ENCODE results near the gene URI1.

- TF ChIP-seq FOXA1 (IDR thresholded peaks at IDR 0.05) (no peak), ARNT (IDR thresholded peaks at IDR 0.05) (no peak), CTBP1 (IDR thresholded peaks at IDR 0.05; ENCODE audit: borderline replicate concordance) (no peak), FOXM1 (IDR thresholded peaks at IDR 0.05; ENCODE audit: borderline replicate concordance) (no peak), ZNF384 (IDR thresholded peaks at IDR 0.05) (no peak), BHLHE40 (IDR thresholded peaks at IDR 0.05; ENCODE audit: borderline replicate concordance) (no peak), TARDBP (IDR thresholded peaks at IDR 0.05) (no peak), SP1 (IDR thresholded peaks at IDR 0.05) (no peak), FOXK2 (IDR thresholded peaks at IDR 0.05) (no peak)
Observed at GRCh38 chr19:30036154-30037129, 94.4 kb downstream of the URI1 start.

All from HEK293T (cell line).